Vagina (tissue), 2 donors: Measurements from ENCODE around the gene KRT74.

Source experiments
- CTCF ChIP-seq, 3 experiments: fragments of 450-650 bp in 2 of 3; fragments of 200-600 bp in 1 of 3; sonication (generic) in 1 of 3; IDR thresholded peaks; one replicate each; pipeline ENCODE4 v1.5.1; 2017 to 2019; ENCODE audit warnings: antibody characterized with exemption in 3 of 3, mild to moderate bottlenecking in 2 of 3, moderate library complexity in 2 of 3
- POLR2A ChIP-seq, 2 donors: fragments of 450-650 bp; IDR thresholded peaks; one replicate each; pipeline ENCODE4 v1.6.1; 2017; ENCODE audit warnings: antibody characterized with exemption in 2 of 2, mild to moderate bottlenecking in 2 of 2, moderate library complexity in 2 of 2
- POLR2AphosphoS5 ChIP-seq, 2 donors: sonication (generic); formaldehyde crosslinking; IDR thresholded peaks; one replicate each; pipeline ENCODE4 v1.9.0; 2017; ENCODE audit warnings: antibody characterized with exemption in 2 of 2, mild to moderate bottlenecking in 2 of 2, low read depth in 1 of 2; ENCODE audit not compliant: insufficient read depth in 1 of 2

GRCh38 chr12:52600941-52601481, 27.4 kb upstream of the KRT74 start, which contains the start of gene KRT72:
- TF ChIP-seq CTCF (IDR thresholded peaks at IDR 0.05) (no peak), POLR2AphosphoS5 (IDR thresholded peaks at IDR 0.05; ENCODE audit: insufficient read depth in 1 of 2, low read depth in 1 of 2) (no peak), POLR2A (IDR thresholded peaks at IDR 0.05) (no peak)
